Peyer's patch (tissue), 4 donors: ENCODE data around the gene RRP8.

ENCODE experiments used
- POLR2A ChIP-seq, 2 donors: fragments of 450-650 bp; IDR thresholded peaks; one replicate each; pipeline ENCODE4 v1.5.1; 2017; ENCODE audit warnings: antibody characterized with exemption in 2 of 2, mild to moderate bottlenecking in 2 of 2, moderate library complexity in 2 of 2
- TF ChIP-seq, protein P1 (sequence below), 6 experiments: fragments of 450-650 bp in 4 of 6; fragments of 200-600 bp in 2 of 6; sonication (generic) in 1 of 6; IDR thresholded peaks; one replicate each; pipeline ENCODE4 v1.5.1; 2017 to 2019; ENCODE audit warnings: antibody characterized with exemption in 6 of 6, mild to moderate bottlenecking in 3 of 6, moderate library complexity in 1 of 6

DNA sequence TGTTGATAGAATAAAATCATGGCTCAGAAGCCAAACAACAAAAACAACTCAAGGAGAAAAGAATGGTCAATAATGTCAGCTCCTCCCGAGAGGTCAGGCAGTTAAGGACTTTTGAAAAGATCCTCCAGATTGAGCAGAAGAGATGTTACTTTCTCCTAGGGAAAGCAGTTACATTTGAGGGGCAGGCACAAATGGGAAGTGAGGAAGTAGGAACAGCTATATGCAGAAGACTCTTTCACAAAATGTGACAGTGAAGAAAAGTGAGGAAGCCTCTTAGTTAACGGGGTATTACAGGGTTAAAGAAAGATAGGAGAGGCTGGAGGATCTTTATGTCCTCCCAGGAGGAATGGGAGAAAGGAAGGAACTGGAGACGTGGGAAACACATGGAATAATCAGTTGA is 48.8 kb upstream of the RRP8 start:
- TF ChIP-seq, protein P1, sequence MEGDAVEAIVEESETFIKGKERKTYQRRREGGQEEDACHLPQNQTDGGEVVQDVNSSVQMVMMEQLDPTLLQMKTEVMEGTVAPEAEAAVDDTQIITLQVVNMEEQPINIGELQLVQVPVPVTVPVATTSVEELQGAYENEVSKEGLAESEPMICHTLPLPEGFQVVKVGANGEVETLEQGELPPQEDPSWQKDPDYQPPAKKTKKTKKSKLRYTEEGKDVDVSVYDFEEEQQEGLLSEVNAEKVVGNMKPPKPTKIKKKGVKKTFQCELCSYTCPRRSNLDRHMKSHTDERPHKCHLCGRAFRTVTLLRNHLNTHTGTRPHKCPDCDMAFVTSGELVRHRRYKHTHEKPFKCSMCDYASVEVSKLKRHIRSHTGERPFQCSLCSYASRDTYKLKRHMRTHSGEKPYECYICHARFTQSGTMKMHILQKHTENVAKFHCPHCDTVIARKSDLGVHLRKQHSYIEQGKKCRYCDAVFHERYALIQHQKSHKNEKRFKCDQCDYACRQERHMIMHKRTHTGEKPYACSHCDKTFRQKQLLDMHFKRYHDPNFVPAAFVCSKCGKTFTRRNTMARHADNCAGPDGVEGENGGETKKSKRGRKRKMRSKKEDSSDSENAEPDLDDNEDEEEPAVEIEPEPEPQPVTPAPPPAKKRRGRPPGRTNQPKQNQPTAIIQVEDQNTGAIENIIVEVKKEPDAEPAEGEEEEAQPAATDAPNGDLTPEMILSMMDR (IDR thresholded peaks at IDR 0.05): no peak
- TF ChIP-seq POLR2A (IDR thresholded peaks at IDR 0.05): no peak
